Measurements from ENCODE around the gene RABL2B.

RABL2B gene

DNA sequence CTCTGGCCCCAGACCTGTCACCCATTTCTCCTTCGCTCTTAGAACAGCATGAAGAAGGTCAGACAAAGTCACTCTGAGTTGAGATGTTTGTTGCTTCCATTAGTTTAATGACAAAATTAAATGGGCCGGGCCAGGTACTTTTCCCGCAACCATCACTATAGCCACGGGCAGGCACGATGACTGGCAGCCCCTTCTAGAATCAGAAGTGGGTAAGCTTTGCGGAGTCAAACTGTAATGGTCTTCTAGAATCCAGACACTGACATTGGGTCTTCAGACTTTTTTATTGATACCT lies 47.8 kb downstream of the RABL2B start:
- no peak overlapping the region for H3K4me3 ChIP-seq (ENCODE audit: low read depth, low read length)
- DNase-seq (ENCODE audit: low read depth), result no peak
- TF ChIP-seq POLR2A (IDR thresholded peaks at IDR 0.05; ENCODE audit: extremely low read depth, insufficient read length), result no peak
- TF ChIP-seq CTCF (IDR thresholded peaks at IDR 0.05; ENCODE audit: low read depth, low read length), result no peak
- TF ChIP-seq MYC (IDR thresholded peaks at IDR 0.05; ENCODE audit: low read depth, low read length), result no peak
- no peak for TF ChIP-seq MAX (IDR thresholded peaks at IDR 0.05; ENCODE audit: low read depth, low read length)

GRCh38 chr22:50734986-50735738 lies 48.3 kb downstream of the RABL2B start:
- H3K4me3 ChIP-seq (ENCODE audit: low read depth, low read length), result no peak overlapping the region
- TF ChIP-seq POLR2A (IDR thresholded peaks at IDR 0.05; ENCODE audit: extremely low read depth, insufficient read length) (no peak), CTCF (IDR thresholded peaks at IDR 0.05; ENCODE audit: low read depth, low read length) (no peak), MAX (IDR thresholded peaks at IDR 0.05; ENCODE audit: low read depth, low read length) (no peak), MYC (IDR thresholded peaks at IDR 0.05; ENCODE audit: low read depth, low read length) (no peak)
- DNase-seq (ENCODE audit: low read depth), result no peak

DNA sequence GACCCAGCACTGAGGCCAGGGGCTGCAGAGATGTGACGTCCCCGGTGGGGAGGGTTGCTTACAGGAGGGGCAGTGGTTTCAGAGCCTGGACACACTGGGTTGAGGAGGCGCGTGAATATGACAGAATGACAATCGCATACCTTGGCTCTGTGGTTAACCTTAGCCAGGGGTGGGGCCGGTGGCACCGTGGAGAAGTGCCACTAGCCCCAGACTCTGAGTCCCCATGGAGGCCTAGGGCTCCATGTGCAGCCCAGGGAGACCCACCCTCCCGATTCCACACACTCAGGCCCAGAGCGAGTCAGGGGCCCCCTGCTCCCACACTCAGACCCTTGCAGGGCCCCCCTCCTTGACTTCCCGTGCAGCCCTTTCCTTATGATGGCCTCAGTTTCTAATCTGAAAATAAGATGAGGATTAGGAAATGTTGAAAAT lies 49.1 kb downstream of the RABL2B start:
- TF ChIP-seq POLR2A (IDR thresholded peaks at IDR 0.05; ENCODE audit: extremely low read depth, insufficient read length) (no peak), MAX (IDR thresholded peaks at IDR 0.05; ENCODE audit: low read depth, low read length) (no peak)
- no peak overlapping the region for H3K4me3 ChIP-seq (ENCODE audit: low read depth, low read length)
- no peak for DNase-seq (ENCODE audit: low read depth)

DNA sequence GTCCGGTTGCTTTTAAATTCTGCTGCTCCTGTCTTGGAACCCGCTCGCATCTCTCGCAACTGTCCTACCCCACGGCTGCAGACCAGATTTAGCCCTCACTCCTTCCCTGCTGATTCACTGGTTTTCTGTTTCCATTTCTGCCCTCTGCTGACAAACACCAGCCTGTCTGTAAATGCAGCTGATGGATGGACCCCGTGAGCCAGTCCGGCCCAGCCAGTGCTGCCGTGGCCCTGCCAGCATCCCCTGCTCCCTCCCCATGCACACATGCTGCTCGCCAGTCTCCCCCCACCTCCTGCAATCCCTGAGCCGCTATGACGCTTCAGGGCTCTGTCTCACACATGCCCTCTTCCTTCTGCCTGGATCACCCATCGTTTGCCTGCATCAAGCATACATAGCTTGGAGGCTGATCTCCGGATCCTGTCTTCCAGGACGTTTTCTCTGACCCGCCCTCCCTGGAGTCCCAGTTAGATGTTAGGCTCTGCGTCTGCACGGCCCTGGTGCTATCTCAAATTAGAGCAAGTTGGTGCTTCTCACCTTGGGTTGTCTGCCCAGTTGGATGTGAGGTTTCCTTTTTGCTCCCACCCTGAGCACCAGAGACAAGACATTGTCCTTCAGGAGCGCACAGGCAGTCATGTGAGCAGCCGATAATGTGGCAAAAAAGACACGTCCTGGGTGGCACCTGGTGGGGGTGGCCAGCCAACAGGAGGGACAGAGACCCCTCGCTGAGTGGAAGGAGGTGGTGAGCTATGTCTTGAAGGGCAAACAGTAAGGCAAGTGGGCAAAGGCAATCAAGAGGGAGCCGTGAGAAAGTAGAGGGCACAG lies 49.7 kb downstream of the RABL2B start:
- no peak for DNase-seq (ENCODE audit: low read depth)
- H3K4me3 ChIP-seq (ENCODE audit: low read depth, low read length), result no peak overlapping the region
- TF ChIP-seq CTCF (IDR thresholded peaks at IDR 0.05; ENCODE audit: low read depth, low read length) (no peak), MYC (IDR thresholded peaks at IDR 0.05; ENCODE audit: low read depth, low read length) (no peak), MAX (IDR thresholded peaks at IDR 0.05; ENCODE audit: low read depth, low read length) (no peak), POLR2A (IDR thresholded peaks at IDR 0.05; ENCODE audit: extremely low read depth, insufficient read length) (no peak)

GRCh38 chr22:50732681-50733080 lies 50.8 kb downstream of the RABL2B start:
- DNase-seq (ENCODE audit: low read depth), result no peak
- H3K4me3 ChIP-seq (ENCODE audit: low read depth, low read length), result no peak overlapping the region
- TF ChIP-seq POLR2A (IDR thresholded peaks at IDR 0.05; ENCODE audit: extremely low read depth, insufficient read length) (no peak), MYC (IDR thresholded peaks at IDR 0.05; ENCODE audit: low read depth, low read length) (no peak), MAX (IDR thresholded peaks at IDR 0.05; ENCODE audit: low read depth, low read length) (no peak), CTCF (IDR thresholded peaks at IDR 0.05; ENCODE audit: low read depth, low read length) (no peak)
